T-helper 2 cell (primary cell): ENCODE results near the gene MRTFB.

Experiments
- DNase-seq, 5 experiments: peaks; one replicate each; pipeline versions ENCODE4 v3.0.0 to v3.0.0-alpha.2; 2012 to 2022

The MRTFB gene

DNA sequence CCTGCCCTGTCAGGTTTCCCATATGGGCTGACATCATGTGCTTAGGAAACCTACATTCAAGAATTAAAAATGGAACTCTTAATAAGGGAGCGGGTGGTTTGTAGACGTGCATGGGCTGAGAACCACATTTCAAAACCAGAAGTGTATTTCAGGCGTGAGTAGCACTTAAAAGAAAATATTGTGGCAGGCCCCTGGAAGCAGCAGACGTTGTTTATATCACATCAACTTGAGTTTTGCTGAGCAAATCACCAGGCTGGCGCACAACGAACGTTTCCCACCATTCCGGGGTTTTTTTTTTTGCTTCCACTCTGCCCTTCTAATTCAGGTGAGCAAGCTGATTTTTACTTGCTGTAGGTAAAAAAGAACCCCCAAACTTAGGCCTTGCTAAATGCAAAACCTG, 220.2 kb downstream of the MRTFB start:
- DNase-seq = no peak

DNA sequence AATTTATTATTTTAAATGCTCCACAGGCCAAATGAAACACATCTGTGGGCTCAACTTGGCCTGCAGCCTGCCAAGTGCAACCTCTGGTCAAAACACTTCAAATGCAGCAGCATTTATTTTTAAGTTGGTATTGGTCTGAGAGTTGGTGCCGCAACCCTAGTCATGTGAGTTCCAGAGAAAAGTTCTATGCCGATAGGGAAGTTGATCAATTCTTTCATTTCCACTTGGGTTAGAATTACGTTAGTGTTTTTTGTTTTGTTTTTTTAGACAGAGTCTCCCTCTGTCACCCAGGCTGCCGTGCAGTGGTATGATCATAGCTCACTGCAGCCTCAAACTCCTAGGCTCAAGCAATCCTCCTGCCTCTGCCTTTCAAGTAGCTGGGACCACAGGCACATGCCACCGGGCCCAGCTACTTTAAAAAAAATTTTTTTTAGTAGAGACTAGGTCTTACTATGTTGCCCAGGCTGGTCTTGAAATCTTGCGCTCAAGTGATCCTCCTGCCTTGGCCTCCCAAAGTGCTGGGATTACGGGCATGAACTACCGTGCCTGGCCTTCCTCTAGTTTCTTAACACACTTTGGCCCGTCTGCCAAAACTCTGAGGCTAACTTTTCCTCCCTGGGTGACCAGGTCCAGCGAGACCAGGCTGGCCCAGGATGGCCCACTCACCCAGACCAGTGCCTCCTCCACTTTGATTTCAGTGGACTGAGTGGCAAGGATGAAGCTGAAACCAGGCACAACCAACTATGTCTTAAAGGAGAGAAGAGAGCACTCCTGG, 221.1 kb downstream of the MRTFB start:
- DNase-seq = no peak

DNA sequence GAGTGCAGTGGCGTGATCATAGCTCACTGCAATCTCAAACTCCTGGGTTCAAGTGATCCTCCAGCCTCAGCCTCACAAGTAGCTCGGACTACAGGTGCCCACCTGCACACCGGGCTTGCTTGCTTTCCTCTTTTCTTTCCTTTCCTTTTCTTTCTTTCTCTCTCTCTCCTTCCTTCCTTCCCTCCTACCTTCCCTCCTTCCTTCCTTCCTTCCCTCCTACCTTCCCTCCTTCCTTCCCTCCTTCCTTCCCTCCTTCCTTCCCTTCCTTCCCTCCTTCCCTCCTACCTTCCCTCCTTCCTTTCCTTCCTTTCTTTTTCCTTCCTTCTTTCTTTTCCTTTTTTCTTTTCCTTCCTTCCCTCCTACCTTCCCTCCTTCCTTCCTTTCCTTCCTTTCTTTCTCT, 225.5 kb downstream of the MRTFB start:
- no peak for DNase-seq

DNA sequence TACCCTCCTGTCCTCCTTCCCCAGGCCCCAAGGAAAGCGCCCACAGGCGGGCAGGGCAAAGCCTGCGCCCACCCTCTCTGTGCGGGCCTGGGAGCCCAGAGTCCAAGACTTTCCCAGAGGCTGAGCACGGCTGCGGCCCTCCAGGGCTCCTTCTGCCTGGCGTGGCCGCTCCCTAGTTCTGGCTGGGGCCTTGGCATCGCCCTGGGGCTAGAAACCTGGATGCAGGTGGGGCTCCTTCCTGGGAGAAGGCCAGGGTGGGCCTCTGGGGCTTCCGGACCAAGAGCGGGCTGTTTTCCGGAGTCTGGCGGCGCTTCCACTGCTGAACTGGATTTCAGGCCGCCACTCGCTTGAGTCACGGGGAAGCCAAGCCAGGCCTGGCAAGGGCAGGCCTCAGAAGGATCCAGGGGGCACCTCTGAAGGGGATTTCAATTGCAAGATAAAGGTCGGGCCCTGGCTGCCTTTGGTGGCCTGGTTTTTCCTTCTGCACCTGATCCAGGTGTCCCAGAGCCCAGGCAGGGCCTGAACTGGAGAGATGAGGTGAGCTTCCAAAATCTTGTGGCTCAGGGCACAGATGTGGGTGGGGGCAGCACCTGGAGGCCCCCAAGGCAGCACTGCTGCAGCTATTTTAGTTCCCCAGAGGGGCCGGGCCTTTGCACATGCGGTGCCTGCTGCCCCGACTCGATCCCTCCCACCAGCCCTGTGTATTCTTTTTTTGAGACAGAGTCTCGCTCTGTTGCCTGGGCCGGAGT, 227.4 kb downstream of the MRTFB start:
- DNase-seq = no peak

- peak in 1 of 5 experiments; percentile 45 for DNase-seq
Measured at GRCh38 chr16:14300705-14301168, 229.6 kb downstream of the MRTFB start.

GRCh38 chr16:14301169-14302030, 230.3 kb downstream of the MRTFB start:
- no peak for DNase-seq

GRCh38 chr16:14302031-14302398, 230.9 kb downstream of the MRTFB start:
- DNase-seq = no peak

DNA sequence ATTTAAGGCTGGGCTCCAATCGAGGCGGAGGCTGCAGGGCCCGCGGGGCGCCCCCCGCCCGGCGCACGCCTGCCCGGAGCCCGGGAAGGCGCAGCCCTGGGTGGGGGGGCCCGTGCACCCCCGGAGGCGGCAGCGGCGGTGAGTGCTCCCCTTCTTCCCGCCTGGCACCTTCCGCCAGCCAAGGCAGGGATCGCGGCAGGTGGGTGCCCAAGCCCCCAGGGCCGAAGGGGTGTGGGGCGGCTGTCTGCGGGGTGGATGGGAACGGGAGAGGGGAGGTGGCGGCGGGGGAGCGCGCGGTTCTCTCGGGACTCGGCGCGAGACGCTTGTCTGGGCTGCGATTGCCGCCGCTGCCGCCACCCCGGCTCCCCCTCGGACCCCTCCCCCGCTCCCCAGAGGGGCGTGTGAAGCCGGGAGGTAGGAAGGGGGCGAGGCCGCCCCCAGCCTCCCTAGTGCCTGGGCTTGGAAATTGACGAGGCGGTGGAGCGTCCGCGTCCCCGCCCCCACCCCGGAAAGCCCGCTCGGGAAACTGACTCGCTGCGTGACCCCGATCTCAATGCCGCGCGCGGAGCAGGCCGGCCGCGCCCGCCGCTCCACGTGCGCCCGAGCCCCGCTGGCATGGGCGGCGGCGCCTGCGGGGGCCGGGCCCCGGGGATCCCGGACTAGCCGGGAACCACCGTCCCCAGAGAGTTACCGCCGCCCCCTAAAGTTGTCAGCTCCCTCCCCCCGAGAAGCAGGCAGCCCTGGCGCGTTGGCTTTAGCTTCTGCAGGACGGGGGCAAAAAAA, 231.5 kb downstream of the MRTFB start:
- DNase-seq = no peak

GRCh38 chr16:14303182-14303618, 232.1 kb downstream of the MRTFB start:
- DNase-seq = no peak

GRCh38 chr16:14303639-14304394, 232.7 kb downstream of the MRTFB start:
- no peak for DNase-seq

- no peak for DNase-seq
Measured at GRCh38 chr16:14304891-14305460, 233.9 kb downstream of the MRTFB start.

- DNase-seq = no peak
Measured at GRCh38 chr16:14306485-14307058, 235.5 kb downstream of the MRTFB start.

GRCh38 chr16:14307059-14307526, 236.0 kb downstream of the MRTFB start:
- no peak for DNase-seq

DNA sequence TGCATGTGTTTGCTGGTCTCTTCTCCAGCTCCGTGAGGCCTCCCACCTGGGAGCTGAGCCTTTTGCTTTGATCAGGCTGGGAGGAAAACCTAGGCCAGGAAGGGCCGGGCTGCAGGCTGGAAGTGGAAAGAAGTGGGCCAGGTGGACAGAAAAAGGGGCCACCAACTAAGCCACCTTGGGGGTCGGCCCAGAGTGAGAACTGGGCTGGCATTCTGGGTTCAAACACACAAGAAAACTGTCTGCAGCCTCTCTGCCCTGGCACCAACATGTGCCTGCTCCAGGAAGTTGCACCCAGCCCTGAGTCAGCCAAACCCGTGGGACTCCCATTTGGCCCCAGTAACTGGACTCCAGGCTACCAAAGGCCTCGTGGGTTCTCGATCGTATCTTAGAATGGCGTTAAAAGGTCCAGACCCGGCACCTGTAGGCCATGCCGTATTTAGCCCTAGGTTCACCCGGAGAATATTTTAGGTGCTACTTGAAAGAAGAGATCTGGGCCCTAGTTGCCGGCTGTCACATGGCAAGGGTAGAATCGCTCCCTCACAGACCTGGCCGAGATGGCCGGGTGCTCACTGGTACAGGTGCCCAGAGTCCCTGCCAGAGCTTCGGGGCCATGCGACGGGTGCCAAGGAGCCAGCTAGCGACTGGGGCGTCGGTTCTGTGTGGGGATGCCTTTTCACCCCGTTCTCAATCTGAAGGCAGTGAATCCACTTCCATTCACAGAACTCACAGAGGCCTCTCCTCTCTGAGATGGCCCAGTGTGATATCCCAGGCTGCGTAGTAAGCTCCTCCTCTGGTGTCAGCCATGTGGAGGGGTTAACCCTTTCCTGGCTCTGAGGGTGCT, 236.6 kb downstream of the MRTFB start:
- no peak for DNase-seq

DNA sequence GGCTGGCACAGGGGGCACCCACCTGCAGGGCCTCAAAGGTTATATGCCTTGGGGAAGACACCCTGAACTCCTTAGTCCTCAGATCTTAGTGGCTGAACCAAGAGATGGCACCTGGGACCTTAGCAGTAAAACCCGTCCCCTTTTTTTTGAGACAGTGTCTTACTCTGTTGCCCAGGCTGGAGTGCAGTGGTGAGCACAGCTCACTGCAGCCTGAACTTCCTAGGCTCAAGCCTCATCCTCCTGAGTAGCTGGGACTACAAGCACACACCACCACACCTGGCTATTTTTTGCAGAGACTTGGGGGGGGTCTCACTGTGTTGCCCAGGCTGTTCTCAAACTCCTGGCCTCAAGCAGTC, 237.2 kb downstream of the MRTFB start:
- no peak for DNase-seq

- DNase-seq = peak in 1 of 5 experiments; percentile 44
Measured at GRCh38 chr16:14309001-14309886, 238.1 kb downstream of the MRTFB start.

GRCh38 chr16:14309906-14310305, 238.8 kb downstream of the MRTFB start:
- DNase-seq = no peak

GRCh38 chr16:14310519-14310991, 239.4 kb downstream of the MRTFB start:
- no peak for DNase-seq

DNA sequence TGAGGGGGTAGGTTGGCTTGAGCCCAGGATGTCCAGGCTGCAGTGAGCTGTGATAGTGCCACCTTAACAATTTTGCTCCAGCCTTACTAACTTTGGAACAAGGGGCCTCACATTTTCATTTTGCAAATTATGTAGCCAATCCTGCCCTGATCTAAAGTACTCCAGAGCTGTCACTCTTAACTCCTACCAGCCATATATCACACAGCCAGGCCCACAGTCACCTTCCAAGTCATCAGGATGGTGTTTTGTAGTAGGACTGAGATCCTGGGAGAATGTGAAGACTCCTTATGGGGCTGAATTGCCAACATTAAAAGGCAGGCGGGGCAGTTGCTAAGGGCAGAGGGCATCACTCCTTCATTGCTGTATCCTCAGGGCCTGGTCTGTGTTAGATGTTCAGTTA, 243.0 kb downstream of the MRTFB start:
- DNase-seq = no peak
